ENCODE data around the gene PTGIR. TPM values are rescaled to one million over a fixed set of nuclear protein-coding genes. Genes with fewer than 3 reads are reported as not detected.

The PTGIR gene
- total RNA-seq, 1 donor from 2014 or later = 5.0 TPM

DNA sequence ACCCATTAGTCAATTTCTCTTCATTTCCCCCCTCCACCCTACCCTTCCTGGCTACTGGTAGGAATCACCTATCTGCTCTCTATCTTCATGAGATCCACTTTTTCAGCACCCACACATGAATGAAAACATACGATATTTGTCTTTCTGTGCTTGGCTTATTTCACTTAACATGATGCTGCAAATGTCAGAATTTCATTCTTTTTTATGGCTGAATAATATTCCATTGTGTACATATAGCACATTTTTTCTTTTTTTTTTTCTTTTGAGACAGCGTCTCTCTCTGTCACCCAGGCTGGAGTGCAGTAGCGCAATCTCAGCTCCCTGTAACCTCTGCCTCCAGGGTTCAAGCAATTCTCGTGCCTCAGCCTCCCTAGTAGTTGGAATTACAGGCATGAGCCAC is 33.6 kb downstream of the PTGIR start:
- Mint-ChIP-seq H3K36me3 (no peaks in the 10 kb centered on the region), H3K4me3 (no peak overlapping the region), H3K27me3 (ENCODE audit: low read depth) (peaks cover 4% of the 10 kb centered on the region), H3K9me3 (peaks cover 18% of the 10 kb centered on the region), H3K4me1 (no peaks in the 10 kb centered on the region), H3K27ac (no peak overlapping the region)
- no peak for DNase-seq (ENCODE audit: low spot score in 2 of 2, unreplicated experiment in 2 of 2)
- TF ChIP-seq, protein P1, sequence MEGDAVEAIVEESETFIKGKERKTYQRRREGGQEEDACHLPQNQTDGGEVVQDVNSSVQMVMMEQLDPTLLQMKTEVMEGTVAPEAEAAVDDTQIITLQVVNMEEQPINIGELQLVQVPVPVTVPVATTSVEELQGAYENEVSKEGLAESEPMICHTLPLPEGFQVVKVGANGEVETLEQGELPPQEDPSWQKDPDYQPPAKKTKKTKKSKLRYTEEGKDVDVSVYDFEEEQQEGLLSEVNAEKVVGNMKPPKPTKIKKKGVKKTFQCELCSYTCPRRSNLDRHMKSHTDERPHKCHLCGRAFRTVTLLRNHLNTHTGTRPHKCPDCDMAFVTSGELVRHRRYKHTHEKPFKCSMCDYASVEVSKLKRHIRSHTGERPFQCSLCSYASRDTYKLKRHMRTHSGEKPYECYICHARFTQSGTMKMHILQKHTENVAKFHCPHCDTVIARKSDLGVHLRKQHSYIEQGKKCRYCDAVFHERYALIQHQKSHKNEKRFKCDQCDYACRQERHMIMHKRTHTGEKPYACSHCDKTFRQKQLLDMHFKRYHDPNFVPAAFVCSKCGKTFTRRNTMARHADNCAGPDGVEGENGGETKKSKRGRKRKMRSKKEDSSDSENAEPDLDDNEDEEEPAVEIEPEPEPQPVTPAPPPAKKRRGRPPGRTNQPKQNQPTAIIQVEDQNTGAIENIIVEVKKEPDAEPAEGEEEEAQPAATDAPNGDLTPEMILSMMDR (IDR thresholded peaks at IDR 0.05; ENCODE audit: unreplicated experiment) = no peak

DNA sequence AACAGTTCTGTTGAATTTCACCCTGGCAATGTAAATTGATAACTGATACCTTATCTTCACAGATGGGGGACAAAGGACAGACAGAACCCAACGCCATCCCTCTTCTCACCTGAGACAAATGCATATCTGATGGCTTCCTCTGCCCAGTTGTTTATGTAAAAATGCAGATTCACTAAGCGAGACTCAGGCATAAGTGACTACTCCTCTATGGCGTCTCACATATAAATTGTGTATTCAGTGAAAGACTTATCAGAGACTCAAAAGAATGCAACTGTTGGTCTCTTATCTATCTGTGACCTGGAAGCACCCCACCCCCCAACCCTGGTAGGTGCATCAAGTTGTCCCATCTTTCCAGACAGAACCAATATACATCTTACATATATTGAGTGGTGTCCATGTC is 37.0 kb downstream of the PTGIR start:
- H3K27ac Mint-ChIP-seq = no peak overlapping the region
- no peak overlapping the region for H3K4me3 Mint-ChIP-seq
- H3K27me3 Mint-ChIP-seq (ENCODE audit: low read depth) = peaks cover 8% of the 10 kb centered on the region
- peaks cover 14% of the 10 kb centered on the region for H3K9me3 Mint-ChIP-seq
- H3K36me3 Mint-ChIP-seq = no peaks in the 10 kb centered on the region
- H3K4me1 Mint-ChIP-seq = no peaks in the 10 kb centered on the region
- TF ChIP-seq, protein P1 (IDR thresholded peaks at IDR 0.05; ENCODE audit: unreplicated experiment) = no peak
- no peak for DNase-seq (ENCODE audit: low spot score in 2 of 2, unreplicated experiment in 2 of 2)

DNA sequence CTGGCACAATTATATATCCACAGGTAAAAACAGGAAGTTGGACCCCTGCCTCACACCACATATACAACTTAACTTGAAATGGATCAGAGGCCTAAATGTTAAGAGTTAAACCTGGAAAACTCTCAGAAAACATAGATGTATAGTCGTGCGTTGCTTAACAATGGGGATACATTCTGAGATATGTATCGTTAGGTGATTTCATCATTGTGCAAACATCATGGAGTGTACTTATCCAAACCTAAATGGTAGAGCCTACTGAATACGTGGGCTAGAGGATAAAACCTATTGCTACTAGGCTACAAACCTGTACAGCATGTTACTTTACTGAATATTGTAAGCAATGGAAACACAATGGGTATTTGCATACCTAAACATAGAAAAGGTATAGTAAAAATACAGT is 38.6 kb downstream of the PTGIR start:
- no peak overlapping the region for H3K27ac Mint-ChIP-seq
- peaks cover 8% of the 10 kb centered on the region for H3K27me3 Mint-ChIP-seq (ENCODE audit: low read depth)
- H3K9me3 Mint-ChIP-seq = peaks cover 13% of the 10 kb centered on the region
- H3K4me3 Mint-ChIP-seq = no peak overlapping the region
- TF ChIP-seq, protein P1 (IDR thresholded peaks at IDR 0.05; ENCODE audit: unreplicated experiment) = no peak
- no peaks in the 10 kb centered on the region for H3K36me3 Mint-ChIP-seq
- DNase-seq (ENCODE audit: low spot score in 2 of 2, unreplicated experiment in 2 of 2) = no peak
- no peaks in the 10 kb centered on the region for H3K4me1 Mint-ChIP-seq

DNA sequence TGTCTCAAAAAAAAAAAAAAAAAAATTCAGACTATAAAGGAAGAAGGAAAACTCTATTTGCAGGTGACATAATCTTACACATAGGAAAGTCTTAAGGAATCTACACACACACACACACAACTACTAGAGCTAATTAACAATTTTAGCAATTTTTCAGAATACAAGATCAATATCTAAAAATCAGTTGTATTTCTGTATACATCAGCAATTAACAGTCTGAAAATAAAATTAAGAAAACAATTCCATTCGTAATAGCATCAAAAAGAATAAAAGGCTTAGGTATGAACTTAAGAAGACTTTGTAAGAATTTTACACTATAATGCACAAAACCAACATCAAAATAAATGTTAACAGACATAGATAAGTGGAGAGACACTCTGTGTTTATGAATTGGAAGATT is 39.4 kb downstream of the PTGIR start:
- Mint-ChIP-seq H3K36me3 (no peaks in the 10 kb centered on the region), H3K4me1 (no peaks in the 10 kb centered on the region), H3K27ac (no peak overlapping the region), H3K4me3 (no peak overlapping the region), H3K9me3 (peaks cover 14% of the 10 kb centered on the region), H3K27me3 (ENCODE audit: low read depth) (peaks cover 8% of the 10 kb centered on the region)
- TF ChIP-seq, protein P1 (IDR thresholded peaks at IDR 0.05; ENCODE audit: unreplicated experiment) = no peak
- no peak for DNase-seq (ENCODE audit: low spot score in 2 of 2, unreplicated experiment in 2 of 2)

DNA sequence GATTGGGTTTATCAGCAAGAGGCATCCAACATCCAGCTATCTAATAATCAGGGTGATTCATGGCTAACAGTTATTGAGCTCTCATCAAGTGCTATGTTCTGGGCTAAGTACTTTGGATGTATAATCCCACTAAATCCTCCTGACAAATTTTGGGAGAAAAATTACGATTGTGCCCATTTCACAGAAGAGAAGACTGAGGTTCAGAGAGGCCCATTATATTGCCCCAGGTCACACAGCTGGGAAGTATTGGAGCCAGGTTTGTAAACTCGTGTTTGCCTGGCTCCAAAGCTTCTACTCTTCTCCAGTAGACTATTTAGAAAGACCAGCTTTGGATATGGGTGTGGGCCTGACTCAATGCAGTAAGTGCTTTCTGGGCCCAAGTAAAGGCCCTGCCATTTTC is 44.6 kb downstream of the PTGIR start:
- no peaks in the 10 kb centered on the region for H3K36me3 Mint-ChIP-seq
- DNase-seq (ENCODE audit: low spot score in 2 of 2, unreplicated experiment in 2 of 2) = no peak
- peaks cover 8% of the 10 kb centered on the region for H3K27me3 Mint-ChIP-seq (ENCODE audit: low read depth)
- H3K4me1 Mint-ChIP-seq = no peaks in the 10 kb centered on the region
- H3K9me3 Mint-ChIP-seq = peaks cover 6% of the 10 kb centered on the region
- H3K27ac Mint-ChIP-seq = no peak overlapping the region
- TF ChIP-seq, protein P1 (IDR thresholded peaks at IDR 0.05; ENCODE audit: unreplicated experiment) = no peak
- no peak overlapping the region for H3K4me3 Mint-ChIP-seq

DNA sequence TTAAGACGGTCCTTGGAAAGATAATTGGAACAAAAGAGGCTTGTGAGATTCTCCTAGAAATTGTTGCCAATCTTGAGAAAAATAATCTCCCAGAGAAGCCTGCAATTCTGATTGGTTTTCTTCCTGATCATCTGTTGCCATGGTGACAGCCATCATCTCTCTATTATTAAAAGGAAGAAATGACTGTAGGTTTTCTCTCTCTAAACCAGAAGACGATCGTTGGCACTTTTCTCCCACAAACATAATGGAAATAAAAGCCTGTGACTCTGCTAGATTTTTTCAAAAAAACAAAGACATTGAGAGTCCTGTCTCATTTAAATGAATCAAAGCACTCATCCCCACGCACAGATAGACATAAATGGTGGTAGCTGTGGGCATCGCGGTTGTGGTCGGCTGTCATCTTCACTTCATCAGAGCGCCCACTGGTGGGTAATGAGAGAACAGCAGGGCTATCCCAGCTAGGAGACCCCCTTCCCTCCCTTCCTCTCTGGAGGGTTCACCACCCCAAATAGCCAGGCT is 45.5 kb downstream of the PTGIR start:
- H3K9me3 Mint-ChIP-seq = peaks cover 6% of the 10 kb centered on the region
- DNase-seq (ENCODE audit: low spot score in 2 of 2, unreplicated experiment in 2 of 2) = no peak

More for the DNA sequence above, 45.5 kb downstream of the PTGIR start:
- Mint-ChIP-seq H3K27me3 (ENCODE audit: low read depth) (peaks cover 8% of the 10 kb centered on the region), H3K4me3 (no peak overlapping the region), H3K4me1 (peaks cover 3% of the 10 kb centered on the region), H3K36me3 (no peaks in the 10 kb centered on the region), H3K27ac (no peak overlapping the region)
- TF ChIP-seq, protein P1 (IDR thresholded peaks at IDR 0.05; ENCODE audit: unreplicated experiment) = peak; percentile 39
